ENCODE measurements around the gene SORCS2. TPM values are rescaled to one million over a fixed set of nuclear protein-coding genes. Genes with fewer than 3 reads are reported as not detected.
"Not testable (repeated sequence)": the region's sequence is repeated elsewhere in the genome, so short reads cannot be mapped to it uniquely, and the experiment has no call there.

Gene SORCS2
- polyA plus RNA-seq, 1 donor from 2014 or later: 1.0 TPM

DNA sequence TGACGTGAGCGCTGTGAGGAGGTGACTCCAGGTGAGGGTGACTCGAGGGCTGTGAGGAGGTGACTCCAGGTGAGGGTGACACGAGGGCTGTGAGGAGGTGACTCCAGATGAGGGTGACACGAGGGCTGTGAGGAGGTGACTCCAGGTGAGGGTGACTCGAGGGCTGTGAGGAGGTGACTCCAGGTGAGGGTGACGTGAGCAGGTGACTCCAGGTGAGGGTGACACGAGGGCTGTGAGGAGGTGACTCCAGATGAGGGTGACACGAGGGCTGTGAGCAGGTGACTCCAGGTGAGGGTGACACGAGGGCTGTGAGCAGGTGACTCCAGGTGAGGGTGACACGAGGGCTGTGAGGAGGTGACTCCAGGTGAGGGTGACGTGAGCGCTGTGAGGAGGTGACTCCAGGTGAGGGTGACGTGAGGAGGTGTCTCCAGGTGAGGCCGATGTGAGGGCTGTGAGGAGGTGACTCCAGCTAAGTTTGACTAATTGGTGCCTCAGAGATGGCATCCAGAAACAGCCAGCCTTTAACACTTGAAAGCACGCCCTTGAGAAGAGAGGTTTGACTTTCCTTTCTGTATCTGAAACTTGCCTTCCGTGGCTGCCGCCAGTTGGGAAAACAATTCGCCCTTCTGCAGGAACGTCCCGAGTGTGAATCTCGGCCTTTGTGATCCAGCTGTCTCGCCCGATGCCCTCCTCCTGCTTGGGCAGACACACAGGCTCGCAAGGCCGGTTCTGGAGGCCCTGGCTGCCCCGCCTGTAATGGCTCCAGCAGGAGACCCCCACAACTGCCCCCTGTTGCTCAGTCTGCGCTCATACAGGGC, 27.1 kb upstream of the SORCS2 start:
- not testable (repeated sequence) for H3K9me3 ChIP-seq (ENCODE audit: low read length); H3K9ac ChIP-seq (ENCODE audit: low read length); H3K79me2 ChIP-seq (replicated peaks; ENCODE audit: insufficient read depth, low read length); H3K36me3 ChIP-seq (ENCODE audit: insufficient read depth, low read length); H3K9me2 ChIP-seq (ENCODE audit: insufficient read depth, low read length); H3K4me3 ChIP-seq (ENCODE audit: low read length); H3K4me2 ChIP-seq (ENCODE audit: low read length); H3K27ac ChIP-seq (ENCODE audit: low read length); H2AFZ ChIP-seq (ENCODE audit: low read depth, low read length); H3K27me3 ChIP-seq (ENCODE audit: insufficient read depth, low read depth, low read length); H3F3A ChIP-seq (ENCODE audit: insufficient read depth, low read length, poor library complexity, severe bottlenecking); H4K20me1 ChIP-seq (ENCODE audit: insufficient read depth)

DNA sequence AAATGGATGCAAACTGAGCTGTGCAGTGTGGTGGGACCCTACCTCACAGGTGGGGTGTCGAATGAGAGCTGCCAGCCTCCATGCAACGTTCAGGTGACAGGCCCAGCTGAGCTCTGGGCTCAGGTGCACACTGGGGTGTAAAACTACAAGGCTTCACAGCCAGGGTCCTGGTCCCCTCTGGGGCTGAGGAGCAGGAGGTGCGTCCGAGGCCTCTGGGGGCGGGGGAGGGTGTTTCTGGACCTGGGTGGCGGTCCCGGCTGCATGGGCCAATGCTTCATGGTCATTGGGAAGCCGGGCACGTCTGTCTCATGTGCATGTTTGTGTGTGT, 26.5 kb upstream of the SORCS2 start:
- H3K9ac ChIP-seq (ENCODE audit: low read length): no peak overlapping the region
- no peaks in the 10 kb centered on the region for H3K36me3 ChIP-seq (ENCODE audit: insufficient read depth, low read length)
- H3K9me3 ChIP-seq (ENCODE audit: low read length): no peaks in the 10 kb centered on the region
- no peaks in the 10 kb centered on the region for H3K27me3 ChIP-seq (ENCODE audit: insufficient read depth, low read depth, low read length)
- no peak overlapping the region for H3K27ac ChIP-seq (ENCODE audit: low read length)
- no peaks in the 10 kb centered on the region for H3F3A ChIP-seq (ENCODE audit: insufficient read depth, low read length, poor library complexity, severe bottlenecking)
- no peaks in the 10 kb centered on the region for H4K20me1 ChIP-seq (ENCODE audit: insufficient read depth)
- no peak overlapping the region for H3K4me2 ChIP-seq (ENCODE audit: low read length)
- H3K79me2 ChIP-seq (replicated peaks; ENCODE audit: insufficient read depth, low read length): no peaks in the 10 kb centered on the region
- H3K9me2 ChIP-seq (ENCODE audit: insufficient read depth, low read length): no peaks in the 10 kb centered on the region
- H3K4me3 ChIP-seq (ENCODE audit: low read length): no peak overlapping the region
- H2AFZ ChIP-seq (ENCODE audit: low read depth, low read length): no peak overlapping the region
- no peak for TF ChIP-seq REST (IDR thresholded peaks at IDR 0.05; ENCODE audit: borderline replicate concordance)
- TF ChIP-seq, protein P1, sequence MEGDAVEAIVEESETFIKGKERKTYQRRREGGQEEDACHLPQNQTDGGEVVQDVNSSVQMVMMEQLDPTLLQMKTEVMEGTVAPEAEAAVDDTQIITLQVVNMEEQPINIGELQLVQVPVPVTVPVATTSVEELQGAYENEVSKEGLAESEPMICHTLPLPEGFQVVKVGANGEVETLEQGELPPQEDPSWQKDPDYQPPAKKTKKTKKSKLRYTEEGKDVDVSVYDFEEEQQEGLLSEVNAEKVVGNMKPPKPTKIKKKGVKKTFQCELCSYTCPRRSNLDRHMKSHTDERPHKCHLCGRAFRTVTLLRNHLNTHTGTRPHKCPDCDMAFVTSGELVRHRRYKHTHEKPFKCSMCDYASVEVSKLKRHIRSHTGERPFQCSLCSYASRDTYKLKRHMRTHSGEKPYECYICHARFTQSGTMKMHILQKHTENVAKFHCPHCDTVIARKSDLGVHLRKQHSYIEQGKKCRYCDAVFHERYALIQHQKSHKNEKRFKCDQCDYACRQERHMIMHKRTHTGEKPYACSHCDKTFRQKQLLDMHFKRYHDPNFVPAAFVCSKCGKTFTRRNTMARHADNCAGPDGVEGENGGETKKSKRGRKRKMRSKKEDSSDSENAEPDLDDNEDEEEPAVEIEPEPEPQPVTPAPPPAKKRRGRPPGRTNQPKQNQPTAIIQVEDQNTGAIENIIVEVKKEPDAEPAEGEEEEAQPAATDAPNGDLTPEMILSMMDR (IDR thresholded peaks at IDR 0.05; ENCODE audit: poor library complexity, severe bottlenecking): no peak

DNA sequence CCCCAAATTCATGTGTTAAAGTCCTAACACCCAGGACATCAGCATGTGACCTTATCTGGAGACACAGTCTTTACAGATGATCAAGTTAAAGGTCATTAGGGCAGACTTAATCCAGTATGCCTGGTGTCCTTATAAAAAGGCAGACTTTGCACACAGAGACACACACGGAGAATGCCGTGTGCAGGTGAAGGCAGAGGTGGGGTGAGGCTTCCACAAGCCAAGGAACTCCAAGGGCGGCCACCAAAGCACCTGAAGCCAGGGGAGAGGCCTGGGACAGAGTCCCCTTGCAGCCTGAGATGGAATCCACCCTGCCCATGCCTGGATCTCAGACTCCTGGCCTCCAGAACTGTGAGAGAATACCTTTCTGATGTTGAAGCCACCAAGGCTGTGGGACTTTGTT, 26.1 kb upstream of the SORCS2 start:
- Histone ChIP-seq H3K4me2 (ENCODE audit: low read length) (no peak overlapping the region), H3K79me2 (replicated peaks; ENCODE audit: insufficient read depth, low read length) (no peaks in the 10 kb centered on the region), H3K27ac (ENCODE audit: low read length) (no peak overlapping the region), H3K9me2 (ENCODE audit: insufficient read depth, low read length) (no peaks in the 10 kb centered on the region), H3K9ac (ENCODE audit: low read length) (no peak overlapping the region), H3K27me3 (ENCODE audit: insufficient read depth, low read depth, low read length) (no peaks in the 10 kb centered on the region), H3K9me3 (ENCODE audit: low read length) (no peaks in the 10 kb centered on the region), H2AFZ (ENCODE audit: low read depth, low read length) (no peak overlapping the region), H3F3A (ENCODE audit: insufficient read depth, low read length, poor library complexity, severe bottlenecking) (no peaks in the 10 kb centered on the region), H3K36me3 (ENCODE audit: insufficient read depth, low read length) (no peaks in the 10 kb centered on the region), H4K20me1 (ENCODE audit: insufficient read depth) (no peaks in the 10 kb centered on the region), H3K4me3 (ENCODE audit: low read length) (no peak overlapping the region)
- no peak for TF ChIP-seq EP300 (conservative IDR thresholded peaks at IDR 0.05; ENCODE audit: poor library complexity, severe bottlenecking)
- no peak for TF ChIP-seq EZH2 (IDR thresholded peaks at IDR 0.05; ENCODE audit: borderline replicate concordance, insufficient read depth, low read length, poor library complexity, severe bottlenecking)
- no peak for TF ChIP-seq SMC3 (conservative IDR thresholded peaks at IDR 0.05; ENCODE audit: poor library complexity)
- TF ChIP-seq TAF1 (IDR thresholded peaks at IDR 0.05; ENCODE audit: low read depth): no peak
- TF ChIP-seq REST (IDR thresholded peaks at IDR 0.05; ENCODE audit: borderline replicate concordance): no peak
- no peak for TF ChIP-seq RAD21 (conservative IDR thresholded peaks at IDR 0.05)
- TF ChIP-seq, protein P1 (IDR thresholded peaks at IDR 0.05; ENCODE audit: poor library complexity, severe bottlenecking): no peak
- TF ChIP-seq POLR2AphosphoS5 (IDR thresholded peaks at IDR 0.05): no peak
- no peak for TF ChIP-seq MXI1 (conservative IDR thresholded peaks at IDR 0.05; ENCODE audit: poor library complexity, severe bottlenecking)

Measured in neural cell (in vitro differentiated cells).